Measurements from ENCODE around the gene BCL7B. TPM values are rescaled to one million over a fixed set of nuclear protein-coding genes. Genes with fewer than 3 reads are reported as not detected.
"Not testable (repeated sequence)": the region's sequence is repeated elsewhere in the genome, so short reads cannot be mapped to it uniquely, and the experiment has no call there.

Gene BCL7B
- total RNA-seq, 4 donors from 2014 or later: 107 to 131 (median 109) TPM

GRCh38 chr7:73504017-73504416 lies 53.5 kb downstream of the BCL7B start:
- H3K27ac ChIP-seq (replicated peaks in 1 of 4): no peak overlapping the region
- WGBS: 97% methylated on average over 2 of the region's 2 CpGs
- H3K9me3 ChIP-seq: no peaks in the 10 kb centered on the region
- no peak for DNase-seq (ENCODE audit: extremely low spot score)
- no peaks in the 10 kb centered on the region for H3K4me1 ChIP-seq
- peaks cover 64 to 100% (median 98%) of the 10 kb centered on the region in 4 donors for H3K36me3 ChIP-seq
- intact Hi-C loops (cut with DNase I): no loop called here
- no peak overlapping the region for H3K4me3 ChIP-seq
- H3K27me3 ChIP-seq: no peaks in the 10 kb centered on the region
- TF ChIP-seq POLR2A (IDR thresholded peaks at IDR 0.05; ENCODE audit: low read depth) (no peak), POLR2AphosphoS5 (IDR thresholded peaks at IDR 0.05) (no peak), CTCF (IDR thresholded peaks at IDR 0.05) (no peak), EP300 (IDR thresholded peaks at IDR 0.05) (no peak)

GRCh38 chr7:73503229-73503628 lies 54.3 kb downstream of the BCL7B start:
- no peak for TF ChIP-seq CTCF (IDR thresholded peaks at IDR 0.05)
- no peak for TF ChIP-seq POLR2AphosphoS5 (IDR thresholded peaks at IDR 0.05)
- no peak for TF ChIP-seq EP300 (IDR thresholded peaks at IDR 0.05)
- no peak for TF ChIP-seq POLR2A (IDR thresholded peaks at IDR 0.05; ENCODE audit: low read depth)
- Histone ChIP-seq H3K4me3 (no peak overlapping the region), H3K27me3 (no peaks in the 10 kb centered on the region), H3K36me3 (peaks cover 58 to 100% (median 98%) of the 10 kb centered on the region in 4 donors), H3K9me3 (no peaks in the 10 kb centered on the region), H3K27ac (replicated peaks in 1 of 4) (no peak overlapping the region), H3K4me1 (no peaks in the 10 kb centered on the region)
- intact Hi-C loops (cut with DNase I): no loop called here
- DNase-seq (ENCODE audit: extremely low spot score): no peak
- WGBS: 92% methylated on average over 5 of the region's 5 CpGs

GRCh38 chr7:73496626-73497025 lies 60.9 kb downstream of the BCL7B start:
- intact Hi-C loops (cut with DNase I): no loop called here
- DNase-seq (ENCODE audit: extremely low spot score): no peak
- no peak for TF ChIP-seq CTCF (IDR thresholded peaks at IDR 0.05)
- no peak for TF ChIP-seq POLR2A (IDR thresholded peaks at IDR 0.05; ENCODE audit: low read depth)
- TF ChIP-seq POLR2AphosphoS5 (IDR thresholded peaks at IDR 0.05): no peak
- no peak for TF ChIP-seq EP300 (IDR thresholded peaks at IDR 0.05)
- Histone ChIP-seq H3K36me3 (peaks cover 56 to 100% (median 98%) of the 10 kb centered on the region in 4 donors), H3K4me3 (no peak overlapping the region), H3K27me3 (no peaks in the 10 kb centered on the region), H3K4me1 (no peaks in the 10 kb centered on the region), H3K9me3 (no peaks in the 10 kb centered on the region), H3K27ac (replicated peaks in 1 of 4) (no peak overlapping the region)
- WGBS: 92% methylated on average over 7 of the region's 7 CpGs

GRCh38 chr7:73495507-73495906 lies 62.0 kb downstream of the BCL7B start:
- 97% methylated on average over 2 of the region's 2 CpGs for WGBS
- H3K27me3 ChIP-seq; H3K9me3 ChIP-seq; DNase-seq (ENCODE audit: extremely low spot score); intact Hi-C loops (cut with DNase I); H3K4me3 ChIP-seq; H3K4me1 ChIP-seq; H3K27ac ChIP-seq (replicated peaks in 1 of 4): not testable (repeated sequence)
- H3K36me3 ChIP-seq: peaks cover 57 to 100% (median 98%) of the 10 kb centered on the region in 4 donors

GRCh38 chr7:73489976-73490375 lies 67.5 kb downstream of the BCL7B start:
- no peak for TF ChIP-seq POLR2AphosphoS5 (IDR thresholded peaks at IDR 0.05)
- TF ChIP-seq CTCF (IDR thresholded peaks at IDR 0.05): no peak
- TF ChIP-seq POLR2A (IDR thresholded peaks at IDR 0.05; ENCODE audit: low read depth): no peak
- TF ChIP-seq EP300 (IDR thresholded peaks at IDR 0.05): no peak
- Histone ChIP-seq H3K9me3 (no peaks in the 10 kb centered on the region), H3K27me3 (no peaks in the 10 kb centered on the region), H3K4me1 (no peaks in the 10 kb centered on the region), H3K27ac (replicated peaks in 1 of 4) (no peak overlapping the region), H3K36me3 (peaks cover 55 to 100% (median 91%) of the 10 kb centered on the region in 4 donors), H3K4me3 (no peak overlapping the region)
- intact Hi-C loops (cut with DNase I): no loop called here
- no peak for DNase-seq (ENCODE audit: extremely low spot score)
